ENCODE measurements around the gene OR1D5.
"Not testable (repeated sequence)": the region's sequence is repeated elsewhere in the genome, so short reads cannot be mapped to it uniquely, and the experiment has no call there.

Gene OR1D5

DNA sequence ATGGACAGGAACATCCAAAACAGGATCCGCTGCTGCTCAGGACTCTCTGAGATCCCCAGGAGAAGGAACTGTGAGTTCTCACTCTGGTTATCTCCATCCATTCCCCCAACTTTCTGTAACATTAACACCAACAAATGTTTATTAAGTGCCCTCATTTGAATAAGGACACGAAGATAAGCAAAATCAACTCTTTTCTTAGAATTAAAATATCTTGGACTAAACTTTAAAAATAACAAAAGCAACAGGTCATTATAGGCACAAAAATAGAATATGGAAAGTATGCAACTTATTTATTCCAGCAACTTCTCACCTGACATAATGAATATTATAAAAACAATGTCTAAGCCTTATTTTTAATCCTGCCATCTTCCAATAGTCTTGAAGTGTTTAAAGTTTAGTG is at the start of gene OR1D5:
TSS of gene OR1D5 (minus strand) at position 101 of the 400 bp plus-strand sequence. CDS start at position 101, 0 bp downstream.
- not testable (repeated sequence) for DNase-seq (ENCODE audit: low spot score)

GRCh38 chr17:3104322-3104721 is 40.9 kb upstream of the OR1D5 start, which contains the start of gene OR1D2:
OR1D2 (minus strand) TSS chr17:3104422; CDS start chr17:3092996, 11,426 bp downstream.
- no peak for DNase-seq (ENCODE audit: low spot score)

- DNase-seq (ENCODE audit: low spot score), result not testable (repeated sequence)
Measured at GRCh38 chr17:3073850-3074249, 10.4 kb upstream of the OR1D5 start.

DNA sequence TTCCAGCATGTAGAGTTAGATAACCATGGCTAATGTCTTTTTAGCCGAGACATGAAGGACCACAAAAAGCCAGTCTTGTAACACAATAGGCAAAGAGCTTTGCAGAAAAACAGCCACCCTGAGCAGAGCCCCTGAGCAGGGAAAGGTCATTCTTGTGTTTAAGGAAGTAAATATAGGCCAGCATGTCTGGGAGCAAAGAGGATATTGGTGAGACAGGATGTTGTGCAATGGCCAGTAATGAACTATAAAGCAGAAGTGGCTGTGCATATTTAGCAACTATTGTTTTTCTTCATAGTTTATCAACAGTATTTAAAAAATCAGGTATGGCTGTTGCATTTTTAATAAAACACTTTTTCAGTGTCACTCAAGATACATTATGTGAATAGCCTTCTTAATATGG is 1.8 kb upstream of the OR1D5 start:
- DNase-seq (ENCODE audit: low spot score), result not testable (repeated sequence)

GRCh38 chr17:3062824-3063377 is 506 bp downstream of the OR1D5 start:
- DNase-seq (ENCODE audit: low spot score), result not testable (repeated sequence)

DNA sequence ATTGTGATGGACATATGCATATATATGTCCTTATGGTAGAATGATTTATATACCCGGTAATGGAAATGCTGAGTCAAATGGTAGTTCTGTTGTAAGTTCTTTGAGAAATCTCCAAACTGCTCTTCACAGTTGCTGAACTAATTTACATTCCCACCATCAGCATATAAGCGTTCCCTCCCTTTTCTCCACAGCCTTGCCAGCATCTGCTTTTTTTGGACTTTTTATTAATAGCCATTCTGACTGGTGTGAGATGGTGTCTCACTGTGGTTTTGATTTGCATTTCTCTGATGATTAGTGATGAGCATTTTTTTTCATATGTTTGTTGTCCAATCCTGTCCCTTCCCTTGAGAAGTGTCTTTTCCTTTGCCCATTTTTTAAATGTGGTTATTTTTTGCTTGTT is 8.5 kb downstream of the OR1D5 start:
- DNase-seq (ENCODE audit: low spot score), result not testable (repeated sequence)

- no peak for DNase-seq (ENCODE audit: low spot score)
Measured at GRCh38 chr17:3049705-3050295, 13.6 kb downstream of the OR1D5 start.

- DNase-seq (ENCODE audit: low spot score), result peak; percentile 96
Measured at GRCh38 chr17:3048727-3049471, 14.5 kb downstream of the OR1D5 start.

GRCh38 chr17:3046753-3047152 is 16.7 kb downstream of the OR1D5 start:
- DNase-seq (ENCODE audit: low spot score), result no peak

DNA sequence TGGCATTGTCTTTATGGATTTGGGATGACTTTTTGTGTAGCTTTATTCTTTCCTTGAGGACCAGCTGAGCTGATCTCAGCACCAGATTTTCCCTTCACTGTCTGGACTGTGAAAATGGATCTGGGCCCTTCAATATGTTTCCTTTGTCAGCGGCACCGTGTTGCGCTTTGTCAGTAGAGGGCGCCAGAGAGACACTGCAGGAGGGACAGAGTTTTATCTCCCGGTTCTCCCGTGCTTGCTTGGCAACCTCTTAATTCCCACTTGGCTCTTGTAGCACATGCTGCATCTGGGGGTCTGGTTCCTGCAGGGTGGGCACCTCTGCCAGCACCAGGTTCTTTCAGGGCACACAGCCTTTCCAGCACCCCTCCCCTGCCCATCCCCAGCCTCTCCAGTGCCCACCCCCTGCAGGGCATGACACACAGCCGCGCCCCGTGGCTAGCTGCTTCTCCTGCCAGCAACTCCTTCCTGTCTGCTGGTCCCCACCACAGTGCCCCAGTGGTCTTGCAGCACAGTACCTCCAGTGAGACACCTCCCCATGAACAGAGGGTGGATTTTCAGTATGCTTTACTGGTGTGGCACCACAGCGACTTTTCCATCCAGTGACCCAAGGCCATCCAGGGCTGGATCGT is 19.6 kb downstream of the OR1D5 start:
- no peak for DNase-seq (ENCODE audit: low spot score)

DNA sequence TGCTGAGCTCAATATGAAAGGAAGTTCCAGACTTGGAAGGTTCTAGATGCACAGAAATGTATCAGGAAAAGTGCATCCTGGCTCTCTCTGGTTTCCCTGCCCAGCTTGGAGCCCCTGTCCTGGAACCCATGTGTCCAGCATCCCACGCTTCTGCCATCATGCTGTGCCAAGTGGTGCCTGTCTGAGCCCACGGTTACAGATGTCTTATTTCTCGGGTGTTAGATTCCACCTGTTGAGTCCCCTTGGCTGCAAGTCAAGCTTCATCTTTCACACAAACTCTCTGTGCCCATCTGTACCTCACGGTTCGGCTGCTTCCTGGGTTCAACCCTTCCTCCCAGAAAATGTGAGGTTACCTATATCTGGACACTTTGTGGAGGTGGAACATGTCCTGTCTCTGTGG is 22.5 kb downstream of the OR1D5 start:
- DNase-seq (ENCODE audit: low spot score), result no peak

GRCh38 chr17:3039736-3040135 is 23.7 kb downstream of the OR1D5 start:
- no peak for DNase-seq (ENCODE audit: low spot score)

DNA sequence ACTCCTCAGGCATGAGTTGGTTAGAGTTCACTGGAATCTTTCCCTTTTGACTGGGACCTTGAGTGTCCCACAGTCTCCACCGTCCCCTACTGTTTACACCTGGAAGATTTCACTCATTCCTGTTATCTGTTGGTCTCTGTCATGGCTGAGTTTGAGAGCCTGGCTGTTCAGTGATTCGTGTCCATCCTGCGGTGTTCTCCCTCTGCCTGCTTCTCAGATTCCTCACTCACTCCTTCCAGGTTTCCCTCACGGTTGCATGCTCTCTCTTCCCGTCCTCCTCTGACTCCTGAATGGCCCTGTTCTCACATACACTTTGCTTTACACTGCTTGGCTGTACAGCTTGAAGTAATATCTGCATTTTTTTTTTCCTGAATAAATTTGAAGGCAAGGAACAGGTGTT is 24.5 kb downstream of the OR1D5 start:
- DNase-seq (ENCODE audit: low spot score), result no peak

DNA sequence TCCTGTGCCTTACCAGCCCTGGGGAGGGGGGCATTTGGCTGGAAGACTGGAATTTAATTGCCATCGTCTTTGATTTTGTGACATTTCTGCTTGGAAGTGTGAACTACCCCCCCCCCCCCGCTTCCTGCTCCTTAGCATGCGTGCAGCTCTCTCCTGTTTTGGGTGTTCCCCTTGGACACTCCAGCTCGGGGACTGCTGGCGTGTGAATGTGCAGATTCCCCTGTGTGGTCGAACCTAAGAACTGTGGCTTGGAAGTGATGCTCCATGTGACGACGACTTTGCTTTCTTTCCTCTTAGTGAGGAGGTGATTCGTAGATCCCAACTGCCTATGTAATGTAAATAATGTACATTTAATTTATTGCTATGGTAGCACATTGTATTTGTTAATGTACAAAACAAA is 26.1 kb downstream of the OR1D5 start:
- DNase-seq (ENCODE audit: low spot score), result no peak

DNA sequence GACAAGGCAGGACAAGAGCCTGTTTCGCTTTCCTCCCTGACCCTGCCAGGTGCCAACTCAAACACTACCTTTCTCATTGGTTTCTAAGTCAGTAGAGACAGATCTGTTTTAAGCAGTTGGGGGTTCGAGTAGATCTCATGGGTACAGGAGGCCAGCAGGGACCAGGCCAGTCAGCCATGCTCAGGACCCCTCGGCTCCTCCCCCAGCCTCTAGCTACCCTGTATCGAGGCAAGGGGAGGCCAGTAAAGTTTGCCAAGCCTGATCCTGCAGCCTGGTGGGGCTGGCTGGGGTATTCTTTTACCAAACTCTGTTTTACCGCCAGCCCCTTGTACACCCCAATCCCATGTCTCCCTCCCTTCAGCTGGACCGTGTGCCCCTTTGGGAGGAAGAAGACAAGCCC is 26.6 kb downstream of the OR1D5 start:
- no peak for DNase-seq (ENCODE audit: low spot score)

DNA sequence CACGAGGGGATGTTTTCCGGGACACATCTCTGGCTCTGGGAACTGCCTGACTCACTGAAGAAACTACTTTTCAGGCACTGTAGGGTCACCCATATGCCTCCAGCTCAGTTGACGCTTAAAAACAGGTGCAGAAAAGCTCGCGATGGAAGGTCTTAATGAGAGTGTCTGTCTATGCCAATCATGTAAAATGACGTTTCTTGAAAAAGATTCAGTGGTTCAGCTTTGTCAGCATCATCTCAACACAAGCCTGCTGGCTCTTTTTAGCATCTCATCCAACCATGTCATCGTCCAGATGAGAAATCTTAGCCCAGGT is 27.5 kb downstream of the OR1D5 start:
- no peak for DNase-seq (ENCODE audit: low spot score)

DNA sequence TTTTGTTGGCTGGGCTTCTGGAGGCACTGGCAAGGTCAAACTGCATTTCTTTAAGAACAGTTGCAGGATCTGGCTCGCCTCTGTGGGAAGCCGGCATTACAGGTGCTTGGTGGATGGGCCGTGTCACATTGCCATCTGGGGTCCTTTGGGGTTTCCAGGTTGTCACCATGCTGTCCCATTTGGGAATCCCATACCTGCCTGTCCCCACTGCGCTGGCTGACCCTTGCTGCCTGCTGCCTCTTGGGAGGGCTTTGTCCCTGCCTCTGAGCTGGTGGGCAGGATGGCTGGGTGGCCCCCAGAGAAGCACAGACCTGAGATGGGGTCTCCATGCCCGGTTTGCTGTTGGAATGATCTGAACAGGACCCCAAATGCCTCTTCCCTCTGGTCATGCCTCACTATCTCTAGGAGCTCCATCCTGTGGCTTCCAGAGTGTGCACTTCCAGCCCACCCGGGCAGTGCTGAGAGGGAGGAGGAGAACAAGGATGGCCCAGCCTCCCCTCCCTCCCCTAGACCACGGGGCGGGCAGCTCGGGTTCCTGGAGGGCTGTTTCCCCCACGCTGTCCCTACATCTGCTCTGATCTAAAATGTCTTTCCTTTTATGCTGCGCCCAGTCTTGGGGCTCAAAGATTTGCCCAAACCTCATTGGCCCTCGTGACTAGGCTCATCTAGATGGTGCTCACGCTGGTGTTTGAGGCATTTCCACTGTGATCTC is 28.0 kb downstream of the OR1D5 start:
- DNase-seq (ENCODE audit: low spot score), result no peak

- DNase-seq (ENCODE audit: low spot score), result no peak
Measured at GRCh38 chr17:3034578-3034920, 28.9 kb downstream of the OR1D5 start.

GRCh38 chr17:3033741-3034577 is 29.4 kb downstream of the OR1D5 start:
- DNase-seq (ENCODE audit: low spot score), result no peak

GRCh38 chr17:3033248-3033640 is 30.2 kb downstream of the OR1D5 start:
- no peak for DNase-seq (ENCODE audit: low spot score)

Measured in GM03348 (cell line).